NCI-H526 treated with DMSO at 0.1 percent for 48 hours (cell line): ENCODE measurements around the gene TIFAB.
"Not testable (repeated sequence)": the region's sequence is repeated elsewhere in the genome, so short reads cannot be mapped to it uniquely, and the experiment has no call there.

Source experiments
- DNase-seq: peaks from one replicate; lab custom pipeline; 2025; lab: John Stamatoyannopoulos, UW

TIFAB gene, protein sequence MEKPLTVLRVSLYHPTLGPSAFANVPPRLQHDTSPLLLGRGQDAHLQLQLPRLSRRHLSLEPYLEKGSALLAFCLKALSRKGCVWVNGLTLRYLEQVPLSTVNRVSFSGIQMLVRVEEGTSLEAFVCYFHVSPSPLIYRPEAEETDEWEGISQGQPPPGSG

GRCh38 chr5:135452321-135453030 lies at the start of gene TIFAB:
Gene TIFAB (minus strand): TSS chr5:135452351. CDS start chr5:135449939, 2,412 bp downstream.
- no peak for DNase-seq

DNA sequence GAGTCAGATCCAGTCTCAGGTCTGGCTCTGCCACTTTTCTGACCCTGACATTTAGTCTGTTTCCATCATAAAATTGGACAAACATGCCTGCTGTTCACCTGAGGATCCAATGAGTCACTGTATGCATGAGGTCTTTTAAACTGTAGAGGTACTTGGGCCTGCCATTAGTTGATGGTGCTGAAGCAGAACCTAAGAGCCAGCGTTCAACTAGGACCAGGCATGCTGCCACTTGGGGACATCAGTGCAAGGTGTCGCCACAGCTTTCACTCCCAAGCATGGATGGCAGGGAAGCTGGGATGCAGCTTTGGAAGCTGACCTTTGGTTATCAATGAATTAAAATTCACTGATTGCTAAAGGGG lies 46.5 kb upstream of the TIFAB start:
- DNase-seq = no peak

DNA sequence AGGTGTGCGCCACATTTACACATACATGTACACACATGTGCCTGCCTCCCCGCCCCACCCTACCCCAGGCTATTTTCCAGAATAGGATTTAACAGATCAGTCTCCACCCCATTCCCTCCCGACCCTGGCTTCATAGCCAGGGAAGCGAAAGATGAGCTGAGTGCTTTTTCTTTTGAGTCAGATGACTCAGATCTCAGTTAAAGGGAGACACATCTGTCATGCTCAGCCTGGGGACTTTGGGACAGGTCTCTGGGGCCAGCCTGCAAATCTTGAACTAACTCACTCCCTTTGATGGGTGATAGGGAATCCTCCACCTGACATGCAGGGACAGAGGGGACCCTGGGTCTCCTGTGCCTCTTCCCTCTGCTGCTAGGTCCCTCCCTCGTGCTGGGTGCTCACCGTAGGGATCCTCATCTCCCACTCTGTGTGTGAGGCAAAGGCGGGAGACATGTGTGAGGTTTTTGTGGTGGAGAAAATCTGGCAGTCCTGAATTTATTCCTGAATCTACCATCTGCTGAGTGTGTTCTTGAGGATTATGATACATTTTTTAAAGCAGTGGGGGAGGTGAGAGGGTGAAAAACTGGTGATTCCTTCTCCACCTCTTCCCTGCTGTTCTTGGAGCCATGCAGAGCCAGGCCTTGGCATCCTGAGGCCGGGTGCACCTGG lies 46.0 kb upstream of the TIFAB start:
- DNase-seq = no peak

GRCh38 chr5:135495531-135495930 lies 43.4 kb upstream of the TIFAB start:
- not testable (repeated sequence) for DNase-seq

GRCh38 chr5:135494196-135494595 lies 42.0 kb upstream of the TIFAB start:
- DNase-seq = no peak

GRCh38 chr5:135493406-135494180 lies 41.4 kb upstream of the TIFAB start:
- no peak for DNase-seq

- DNase-seq = no peak
Observed at GRCh38 chr5:135492319-135492626, 40.1 kb upstream of the TIFAB start.

GRCh38 chr5:135491552-135492318 lies 39.6 kb upstream of the TIFAB start:
- peak; percentile 71 for DNase-seq

DNA sequence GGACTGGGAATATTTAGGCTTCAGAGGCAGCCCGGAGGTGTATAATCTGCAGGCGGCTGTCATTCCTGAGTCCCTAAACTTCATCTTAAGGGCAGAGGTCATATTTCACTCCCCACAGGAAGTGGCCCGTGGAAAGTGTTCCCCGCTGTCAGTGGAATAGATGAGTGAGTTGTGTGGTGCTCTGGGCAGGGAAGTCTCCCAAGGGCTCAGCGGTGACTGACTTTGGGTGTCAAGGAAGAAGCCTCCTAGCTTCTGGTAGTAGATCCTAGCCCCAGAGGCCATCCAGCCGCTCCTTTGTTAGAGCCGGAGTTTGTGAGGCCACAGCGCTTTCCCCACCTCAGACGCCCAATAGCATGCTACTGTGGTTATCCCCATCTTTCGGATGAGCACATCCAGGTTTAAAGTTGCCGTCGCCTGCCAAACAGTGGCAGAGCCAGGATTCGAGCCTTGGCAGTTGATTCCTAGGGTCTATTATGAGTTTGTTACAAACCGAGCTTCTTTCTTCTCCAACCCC lies 38.9 kb upstream of the TIFAB start:
- no peak for DNase-seq

DNA sequence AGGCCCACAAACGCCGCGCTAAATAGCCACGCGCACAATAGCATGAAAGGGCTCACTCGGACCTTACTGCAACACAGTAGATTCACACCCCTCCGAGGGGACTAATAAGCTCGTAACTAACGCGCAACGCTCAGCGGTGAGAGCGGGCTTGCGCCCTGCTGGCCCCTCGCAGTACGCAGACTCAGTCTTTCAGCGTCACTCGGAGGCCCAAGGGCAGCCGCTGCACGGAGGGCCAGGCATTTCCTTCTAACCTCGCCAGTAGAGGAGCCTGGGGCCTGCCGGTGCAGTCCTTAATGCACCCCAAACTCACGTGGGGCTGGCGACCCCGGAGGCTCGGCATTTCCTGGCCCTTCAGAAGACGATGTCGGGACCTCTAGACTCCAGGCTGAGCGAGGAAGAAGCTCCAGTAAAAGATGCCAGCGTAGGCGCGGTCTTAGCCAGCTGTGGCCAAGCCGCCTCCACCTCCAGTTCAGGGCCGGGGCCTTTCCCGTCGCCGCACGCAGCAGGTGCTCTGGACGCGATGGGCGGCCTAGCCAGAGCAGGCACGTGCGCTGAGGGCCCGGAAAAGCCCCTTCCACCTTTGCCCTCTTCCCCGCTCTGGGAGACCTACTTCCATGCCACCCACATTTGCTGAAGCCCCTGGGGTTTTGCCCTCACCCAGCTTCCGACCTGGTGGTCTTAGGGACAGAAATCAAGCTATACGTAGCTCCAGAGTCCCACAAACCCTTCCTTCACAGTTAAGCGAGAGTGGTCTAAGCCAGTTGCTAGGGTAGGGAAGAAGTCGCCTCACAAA lies 38.3 kb upstream of the TIFAB start:
- no peak for DNase-seq

DNA sequence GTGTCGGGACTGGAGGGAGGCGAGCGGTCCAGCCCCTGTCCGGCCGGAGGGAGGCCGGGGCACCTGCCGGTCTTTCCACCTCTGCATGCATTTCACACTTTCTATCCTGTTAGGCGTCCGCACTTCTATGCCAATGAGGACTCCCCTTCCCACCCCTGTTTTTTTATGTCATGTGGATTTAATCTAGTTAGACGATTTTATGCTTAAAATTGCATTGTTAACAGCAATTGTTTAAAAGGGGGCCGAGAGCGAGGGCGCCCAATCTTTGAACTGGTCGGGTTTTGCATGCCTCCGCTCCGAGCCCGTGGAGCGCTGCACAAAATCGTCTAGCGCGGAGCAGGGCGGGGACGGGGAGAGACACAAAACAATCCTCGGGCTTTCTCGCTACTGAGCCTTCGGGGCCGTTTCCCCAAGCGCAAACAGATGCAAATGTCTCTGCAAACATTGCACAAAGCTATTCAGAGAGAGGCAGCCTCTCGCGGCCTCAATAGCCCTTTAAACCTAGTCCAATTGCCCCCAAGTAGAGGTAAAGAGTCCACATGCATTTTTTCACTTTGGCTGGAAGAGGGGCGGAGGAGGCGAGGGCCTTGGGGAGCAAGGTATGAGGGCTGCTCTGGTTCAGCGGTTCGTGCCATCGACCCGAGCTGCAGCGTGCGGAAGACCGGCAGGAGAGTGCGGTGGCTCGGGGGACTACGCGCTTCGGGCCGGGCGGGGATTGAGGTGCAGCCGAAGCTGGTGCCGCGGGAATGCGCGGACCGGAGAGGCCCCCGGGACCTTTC lies 37.5 kb upstream of the TIFAB start:
- peak; percentile 74 for DNase-seq

GRCh38 chr5:135488727-135489465 lies 36.7 kb upstream of the TIFAB start:
- DNase-seq = peak; percentile 50

DNA sequence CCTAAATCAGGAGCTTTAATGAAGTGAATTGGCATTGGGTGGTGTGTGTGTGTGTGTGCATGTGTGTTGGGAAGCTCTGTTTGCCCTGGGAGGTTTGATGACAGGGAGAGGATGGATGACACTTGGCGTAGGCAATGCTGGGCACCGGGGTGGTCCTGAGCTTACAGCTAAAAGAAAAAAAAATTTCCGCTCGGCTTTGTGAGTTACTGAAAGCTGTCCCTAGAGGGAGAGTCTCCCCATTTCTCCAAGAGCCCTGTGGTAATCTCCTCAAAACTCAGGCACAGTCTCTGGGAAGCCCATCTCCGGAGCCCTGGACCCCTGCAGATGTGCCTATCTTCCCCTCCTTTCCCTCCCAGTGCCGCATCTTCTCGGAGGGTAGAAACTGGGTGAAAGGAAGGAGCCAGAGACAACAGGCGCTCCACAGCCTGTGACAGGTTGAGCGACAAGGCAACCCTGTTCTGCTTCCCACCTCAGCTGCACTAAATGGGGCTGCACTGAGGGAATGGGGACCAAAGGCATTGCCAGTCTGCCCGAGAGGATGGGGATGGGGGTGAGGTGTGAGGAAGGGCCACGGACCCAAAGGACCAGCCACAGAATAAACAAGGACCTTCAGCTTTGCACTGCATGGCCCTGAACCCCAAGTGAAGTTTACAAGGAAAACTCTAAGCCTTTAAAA lies 35.8 kb upstream of the TIFAB start:
- no peak for DNase-seq

DNA sequence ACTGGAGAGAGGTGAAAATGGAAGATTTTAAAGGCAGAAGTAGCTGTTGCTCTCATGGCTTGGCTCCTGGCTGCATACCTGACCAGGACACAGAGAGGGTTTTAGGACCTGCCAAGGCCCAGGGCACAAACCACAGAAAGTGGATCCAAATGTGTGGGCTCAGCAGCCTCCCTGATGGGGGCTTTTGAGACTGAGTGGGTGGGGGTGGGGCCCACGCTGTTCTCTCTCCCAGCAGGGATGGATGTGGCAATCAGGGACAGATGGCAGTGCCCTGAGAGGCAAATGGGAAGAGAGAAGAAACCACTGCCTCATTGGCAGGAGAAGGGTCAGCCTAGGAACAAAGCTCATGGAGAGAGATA lies 34.9 kb upstream of the TIFAB start:
- no peak for DNase-seq

DNA sequence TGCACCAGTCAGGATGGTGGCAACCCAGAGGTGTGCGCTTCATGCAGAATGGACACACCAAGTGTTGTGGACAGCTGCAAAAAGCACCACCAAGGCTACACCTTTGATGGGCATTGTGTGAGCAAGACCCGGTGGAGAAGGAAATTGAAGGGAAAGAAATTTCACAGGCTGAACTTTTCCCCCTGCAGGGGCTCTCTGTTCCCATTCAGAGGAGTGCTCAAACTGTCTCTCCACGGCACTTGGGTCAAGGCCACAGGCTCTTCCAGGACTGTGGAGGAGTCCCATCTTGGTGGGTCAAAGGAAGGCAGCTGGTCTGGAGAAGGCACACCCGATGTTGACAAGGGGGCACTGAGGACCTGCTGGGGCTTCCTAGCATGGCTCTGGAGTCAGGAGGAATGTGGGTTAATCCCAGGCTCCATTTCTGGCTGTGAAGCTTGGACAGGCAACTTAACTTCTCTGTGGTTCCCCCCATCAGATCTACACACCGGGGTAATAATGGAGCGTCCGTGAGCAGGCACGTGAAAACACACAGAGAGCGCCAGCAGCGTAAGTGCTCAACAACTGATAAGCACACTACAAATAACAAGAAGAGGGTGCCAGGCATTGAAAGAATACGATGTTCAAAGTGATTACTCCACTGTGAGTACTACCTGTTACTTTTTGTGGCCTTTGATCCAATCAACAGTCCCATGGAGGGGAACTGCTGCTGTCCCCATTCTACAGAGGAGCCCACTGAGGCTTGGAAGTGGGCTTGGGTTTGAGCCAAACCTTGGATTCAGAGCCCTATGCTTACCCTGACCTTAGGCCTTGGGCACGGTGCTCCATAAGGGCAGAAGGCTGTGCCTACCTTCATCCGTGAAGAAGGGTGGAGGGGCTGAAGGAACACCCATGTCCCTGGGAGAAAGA lies 34.2 kb upstream of the TIFAB start:
- DNase-seq = no peak

GRCh38 chr5:135484674-135485086 lies 32.5 kb upstream of the TIFAB start:
- DNase-seq = no peak

GRCh38 chr5:135483254-135483653 lies 31.1 kb upstream of the TIFAB start:
- DNase-seq = no peak

- DNase-seq = no peak
Observed at GRCh38 chr5:135482381-135482933, 30.3 kb upstream of the TIFAB start.
